Lower leg skin (tissue), 4 donors: Measurements from ENCODE around the gene CCDC33. TPM values are rescaled to one million over a fixed set of nuclear protein-coding genes. Genes with fewer than 3 reads are reported as not detected.

Experiments
- DNase-seq, 2 donors: peaks; one replicate each; pipeline ENCODE4 v3.0.0-alpha.2; 2019; ENCODE audit warnings: low spot score in 2 of 2
- H3K4me3 ChIP-seq: fragments of 200-600 bp; sonication (generic); 2 replicates; pipeline ENCODE4 v1.5.1; 2017; ENCODE audit warnings: mild to moderate bottlenecking, low read depth; ENCODE audit not compliant: poor library complexity, severe bottlenecking
- CTCF ChIP-seq, 3 donors: fragments of 450-650 bp; IDR thresholded peaks; one replicate each; pipeline ENCODE4 v1.5.1; 2016; ENCODE audit warnings: antibody characterized with exemption in 3 of 3, mild to moderate bottlenecking in 3 of 3, moderate library complexity in 2 of 3
- POLR2A ChIP-seq, 2 donors: fragments of 450-650 bp; IDR thresholded peaks; one replicate each; pipeline ENCODE4 v1.6.1; 2016 to 2017; ENCODE audit warnings: antibody characterized with exemption in 2 of 2, mild to moderate bottlenecking in 1 of 2, moderate library complexity in 1 of 2
- WGBS, 2 donors: methylation state at CpG; one replicate each; pipeline ENCODE4 v1.1.5; 2018; 5-methylcytosine and 5-hydroxymethylcytosine counted together
- intact Hi-C: fragments of 100-400 bp; cut with DNase I; formaldehyde crosslinking; loops from one replicate; pipeline ENCODE4 v1.15.0; 2023; ENCODE audit warnings: low total_unique reads
- total RNA-seq, 4 donors: library from RNA; depleted of rRNA; stranded (reverse); fragments of >200 nt; gene quantifications; one replicate each; pipeline ENCODE4 v1.1.0, GENCODE V29; 2016

Gene CCDC33
- total RNA-seq, 4 donors from 2014 or later, result not detected

GRCh38 chr15:74253211-74253921 is 17.2 kb downstream of the CCDC33 start:
- WGBS, 2 donors, result 37 to 38% methylated on average over 7 of the region's 7 CpGs
- no peak overlapping the region for H3K4me3 ChIP-seq
- intact Hi-C loops, result no loop called here
- no peak for DNase-seq
- TF ChIP-seq CTCF (IDR thresholded peaks at IDR 0.05) (no peak), POLR2A (IDR thresholded peaks at IDR 0.05) (no peak)

GRCh38 chr15:74257105-74257504 is 21.0 kb downstream of the CCDC33 start:
- no peak for DNase-seq
- no peak overlapping the region for H3K4me3 ChIP-seq
- TF ChIP-seq POLR2A (IDR thresholded peaks at IDR 0.05) (no peak), CTCF (IDR thresholded peaks at IDR 0.05) (no peak)
- WGBS, 2 donors, result 84% methylated on average over 4 to 6 of the region's 6 CpGs
- intact Hi-C loops, result no loop called here

GRCh38 chr15:74257623-74258022 is 21.5 kb downstream of the CCDC33 start:
- intact Hi-C loops, result no loop called here
- TF ChIP-seq POLR2A (IDR thresholded peaks at IDR 0.05), result no peak
- TF ChIP-seq CTCF (IDR thresholded peaks at IDR 0.05), result no peak
- no peak overlapping the region for H3K4me3 ChIP-seq
- DNase-seq, result no peak
- WGBS, 2 donors, result 88 to 100% methylated on average over 1 of the region's 1 CpG

GRCh38 chr15:74258456-74259291 is 22.5 kb downstream of the CCDC33 start:
- WGBS, 2 donors, result 39 to 54% methylated on average over 7 of the region's 7 CpGs
- intact Hi-C loops, result no loop called here
- no peak for TF ChIP-seq CTCF (IDR thresholded peaks at IDR 0.05)
- H3K4me3 ChIP-seq, result no peak overlapping the region
- no peak for DNase-seq

GRCh38 chr15:74259292-74259648 is 23.1 kb downstream of the CCDC33 start:
- intact Hi-C loops, result no loop called here
- no peak for DNase-seq
- no peak overlapping the region for H3K4me3 ChIP-seq
- TF ChIP-seq POLR2A (IDR thresholded peaks at IDR 0.05) (no peak), CTCF (IDR thresholded peaks at IDR 0.05) (no peak)
- 11 to 13% methylated on average over 5 of the region's 5 CpGs for WGBS, 2 donors
